Neural progenitor cell (in vitro differentiated cells): Measurements from ENCODE around the gene COG4. TPM values are rescaled to one million over a fixed set of nuclear protein-coding genes. Genes with fewer than 3 reads are reported as not detected.

Experiments
- DNase-seq: peaks from one replicate; pipeline ENCODE4 v3.0.0-alpha.2; 2016; ENCODE audit warnings: low spot score
- H2AFZ ChIP-seq: fragments of 200-600 bp; sonication (generic); replicated peaks from 2 replicates; pipeline ENCODE4 v1.6.1; 2016; ENCODE audit warnings: antibody characterized with exemption
- H3F3A ChIP-seq: fragments of 200-600 bp; sonication (generic); 2 replicates; pipeline ENCODE4 v1.6.1; 2016; ENCODE audit warnings: antibody characterized with exemption, low read depth
- H3K27ac ChIP-seq: fragments of 200-600 bp; sonication (generic); 2 replicates; pipeline ENCODE4 v1.5.1; 2016; ENCODE audit warnings: mild to moderate bottlenecking
- H3K27me3 ChIP-seq: fragments of 200-600 bp; sonication (generic); 2 replicates; pipeline ENCODE4 v1.6.1; 2016; ENCODE audit warnings: mild to moderate bottlenecking, moderate library complexity
- H3K36me3 ChIP-seq: fragments of 200-600 bp; sonication (generic); 2 replicates; pipeline ENCODE4 v1.5.1; 2016
- H3K4me1 ChIP-seq: fragments of 200-600 bp; sonication (generic); 2 replicates; pipeline ENCODE4 v1.6.1; 2016; ENCODE audit warnings: mixed run types
- H3K4me2 ChIP-seq: fragments of 200-600 bp; sonication (generic); 2 replicates; pipeline ENCODE4 v1.6.1; 2016
- H3K4me3 ChIP-seq: fragments of 200-600 bp; sonication (generic); 2 replicates; pipeline ENCODE4 v1.5.1; 2016
- H3K79me2 ChIP-seq: fragments of 200-600 bp; sonication (generic); 2 replicates; pipeline ENCODE4 v1.6.1; 2016; ENCODE audit warnings: low read depth
- H3K9ac ChIP-seq: fragments of 200-600 bp; sonication (generic); 2 replicates; pipeline ENCODE4 v1.6.1; 2016
- H3K9me3 ChIP-seq: fragments of 200-600 bp; sonication (generic); 2 replicates; pipeline ENCODE4 v1.5.1; 2016; ENCODE audit warnings: low read depth
- H4K20me1 ChIP-seq: fragments of 200-600 bp; sonication (generic); 2 replicates; pipeline ENCODE4 v1.6.1; 2016; ENCODE audit warnings: low read depth
- H3K27ac Mint-ChIP-seq: 3 replicates; pipeline ENCODE4 v1.8.0; 2021; ENCODE audit warnings: mixed read lengths
- H3K27me3 Mint-ChIP-seq: 2 replicates; pipeline ENCODE4 v1.8.0; 2022; ENCODE audit warnings: low read depth, mild to moderate bottlenecking, inconsistent platforms, moderate library complexity, mixed read lengths; ENCODE audit not compliant: insufficient read depth
- H3K36me3 Mint-ChIP-seq: 3 replicates; pipeline ENCODE4 v1.8.0; 2021; ENCODE audit warnings: mixed read lengths
- H3K4me1 Mint-ChIP-seq: 3 replicates; pipeline ENCODE4 v1.8.0; 2021; ENCODE audit warnings: mixed read lengths
- H3K4me3 Mint-ChIP-seq: 3 replicates; pipeline ENCODE4 v1.8.0; 2021; ENCODE audit warnings: mild to moderate bottlenecking, moderate library complexity, mixed read lengths
- H3K9me3 Mint-ChIP-seq: 3 replicates; pipeline ENCODE4 v1.8.0; 2020; ENCODE audit warnings: mixed read lengths
- CTCF ChIP-seq: fragments of 200-600 bp; sonication (generic); IDR thresholded peaks from 2 replicates; pipeline ENCODE4 v1.5.1; 2017; ENCODE audit warnings: antibody characterized with exemption, mild to moderate bottlenecking
- EZH2 ChIP-seq: fragments of 200-600 bp; sonication (generic); IDR thresholded peaks from 2 replicates; pipeline ENCODE4 v1.6.1; 2017; ENCODE audit warnings: antibody characterized with exemption, mild to moderate bottlenecking, moderate library complexity
- EZH2phosphoT487 ChIP-seq: fragments of 200-600 bp; sonication (generic); IDR thresholded peaks from 2 replicates; pipeline ENCODE4 v1.6.1; 2017; ENCODE audit warnings: antibody characterized with exemption
- total RNA-seq: library from RNA; depleted of rRNA; stranded (reverse); fragments of >200 nt; gene quantifications from 2 replicates; pipeline ENCODE4 v1.2.3, GENCODE V29; 2015; ENCODE audit warnings: low replicate concordance

COG4 gene
- total RNA-seq, 1 donor from 2014 or later, result 62.4 TPM

- H3K27me3 Mint-ChIP-seq, result peaks cover 3% of the 10 kb centered on the region
- peaks cover 17% of the 10 kb centered on the region for H3K36me3 Mint-ChIP-seq
These were observed 29.1 kb downstream of the COG4 start for GRCh38 chr16:70494202-70494770.

GRCh38 chr16:70493802-70494201 lies 29.6 kb downstream of the COG4 start:
- no peaks in the 10 kb centered on the region for H3K4me1 Mint-ChIP-seq
- no peaks in the 10 kb centered on the region for H3K27me3 ChIP-seq

More at GRCh38 chr16:70494202-70494770, 29.1 kb downstream of the COG4 start:
- Histone ChIP-seq H4K20me1 (no peaks in the 10 kb centered on the region), H3K27ac (no peak overlapping the region), H3K9ac (no peak overlapping the region), H3F3A (no peaks in the 10 kb centered on the region), H3K79me2 (no peaks in the 10 kb centered on the region), H3K4me3 (no peak overlapping the region), H3K36me3 (peaks cover 8% of the 10 kb centered on the region), H3K27me3 (no peaks in the 10 kb centered on the region), H3K4me2 (no peak overlapping the region), H3K4me1 (no peaks in the 10 kb centered on the region), H3K9me3 (no peaks in the 10 kb centered on the region), H2AFZ (no peak overlapping the region)
- TF ChIP-seq EZH2phosphoT487 (no peak), CTCF (no peak), EZH2 (no peak)
- Mint-ChIP-seq H3K4me1 (no peaks in the 10 kb centered on the region), H3K27ac (no peak overlapping the region), H3K9me3 (no peaks in the 10 kb centered on the region), H3K4me3 (no peak overlapping the region)
- DNase-seq, result no peak

GRCh38 chr16:70490261-70490660 lies 33.1 kb downstream of the COG4 start:
- Histone ChIP-seq H3K79me2 (no peaks in the 10 kb centered on the region), H3K4me1 (no peaks in the 10 kb centered on the region), H3K36me3 (no peaks in the 10 kb centered on the region), H3K27me3 (no peaks in the 10 kb centered on the region), H3K4me3 (no peak overlapping the region), H3K4me2 (no peak overlapping the region), H3K27ac (no peak overlapping the region), H3K9me3 (no peaks in the 10 kb centered on the region), H3F3A (no peaks in the 10 kb centered on the region), H2AFZ (no peak overlapping the region), H4K20me1 (no peaks in the 10 kb centered on the region), H3K9ac (no peak overlapping the region)
- Mint-ChIP-seq H3K4me3 (no peak overlapping the region), H3K4me1 (no peaks in the 10 kb centered on the region), H3K36me3 (peaks cover 19% of the 10 kb centered on the region), H3K27ac (no peak overlapping the region), H3K27me3 (peaks cover 6% of the 10 kb centered on the region), H3K9me3 (no peaks in the 10 kb centered on the region)
- no peak for DNase-seq
- TF ChIP-seq EZH2 (no peak), CTCF (no peak), EZH2phosphoT487 (no peak)

More at GRCh38 chr16:70493802-70494201, 29.6 kb downstream of the COG4 start:
- no peaks in the 10 kb centered on the region for H4K20me1 ChIP-seq
- Mint-ChIP-seq H3K27me3 (peaks cover 3% of the 10 kb centered on the region), H3K4me3 (peak overlapping the region; percentile 49), H3K27ac (no peak overlapping the region), H3K9me3 (no peaks in the 10 kb centered on the region), H3K36me3 (peaks cover 17% of the 10 kb centered on the region)
- H3K79me2 ChIP-seq, result no peaks in the 10 kb centered on the region
- no peak overlapping the region for H3K27ac ChIP-seq
- H3K36me3 ChIP-seq, result peaks cover 4% of the 10 kb centered on the region
- H3K4me2 ChIP-seq, result no peak overlapping the region
- no peaks in the 10 kb centered on the region for H3K4me1 ChIP-seq
- no peak overlapping the region for H3K9ac ChIP-seq
- no peak overlapping the region for H2AFZ ChIP-seq
- DNase-seq, result no peak
- H3F3A ChIP-seq, result no peaks in the 10 kb centered on the region
- no peak for TF ChIP-seq EZH2
- TF ChIP-seq EZH2phosphoT487, result no peak
- TF ChIP-seq CTCF, result no peak
- no peak overlapping the region for H3K4me3 ChIP-seq
- no peaks in the 10 kb centered on the region for H3K9me3 ChIP-seq
